GM19035 (cell line): ENCODE results near the gene IGSF3.
A peak's percentile ranks its signal among the peaks of the same experiment; 100 is the strongest.

Experiments
- ATAC-seq: cut with Tn5 transposase; IDR thresholded peaks from one replicate; pipeline ENCODE4 v1.9.1; 2021; ENCODE audit not compliant: unreplicated experiment

The IGSF3 gene

GRCh38 chr1:116667575-116668105, at the start of gene IGSF3:
Gene IGSF3 (minus strand): TSS chr1:116667733. CDS start chr1:116666326, 1,407 bp downstream.
- ATAC-seq = peak; percentile 57

- no peak for ATAC-seq
Observed at GRCh38 chr1:116717318-116717717, 49.8 kb upstream of the IGSF3 start.

GRCh38 chr1:116716391-116716790, 48.9 kb upstream of the IGSF3 start:
- ATAC-seq = no peak

GRCh38 chr1:116713474-116713873, 45.9 kb upstream of the IGSF3 start:
- ATAC-seq = no peak

GRCh38 chr1:116712510-116712909, 45.0 kb upstream of the IGSF3 start:
- no peak for ATAC-seq

GRCh38 chr1:116711263-116711840, 43.8 kb upstream of the IGSF3 start:
- ATAC-seq = no peak

GRCh38 chr1:116710420-116711262, 43.1 kb upstream of the IGSF3 start:
- ATAC-seq = no peak

- no peak for ATAC-seq
Observed at GRCh38 chr1:116709666-116710167, 42.2 kb upstream of the IGSF3 start.

- no peak for ATAC-seq
Observed at GRCh38 chr1:116708255-116708900, 40.8 kb upstream of the IGSF3 start.

- ATAC-seq = no peak
Observed at GRCh38 chr1:116706841-116707240, 39.3 kb upstream of the IGSF3 start.

GRCh38 chr1:116706123-116706522, 38.6 kb upstream of the IGSF3 start:
- no peak for ATAC-seq

- no peak for ATAC-seq
Observed at GRCh38 chr1:116704278-116704677, 36.7 kb upstream of the IGSF3 start.

- ATAC-seq = no peak
Observed at GRCh38 chr1:116699605-116700004, 32.1 kb upstream of the IGSF3 start.

- no peak for ATAC-seq
Observed at GRCh38 chr1:116698244-116698595, 30.7 kb upstream of the IGSF3 start.

- no peak for ATAC-seq
Observed at GRCh38 chr1:116697548-116698243, 30.2 kb upstream of the IGSF3 start.

- ATAC-seq = no peak
Observed at GRCh38 chr1:116694524-116694923, 27.0 kb upstream of the IGSF3 start.

GRCh38 chr1:116693759-116694480, 26.4 kb upstream of the IGSF3 start:
- ATAC-seq = no peak

GRCh38 chr1:116692879-116693278, 25.3 kb upstream of the IGSF3 start:
- no peak for ATAC-seq

- no peak for ATAC-seq
Observed at GRCh38 chr1:116690849-116691406, 23.4 kb upstream of the IGSF3 start.

- ATAC-seq = no peak
Observed at GRCh38 chr1:116690396-116690848, 22.9 kb upstream of the IGSF3 start.
